HG03460 (cell line): ENCODE measurements around the gene TMA7.
"Not testable (repeated sequence)": the region's sequence is repeated elsewhere in the genome, so short reads cannot be mapped to it uniquely, and the experiment has no call there.

Source experiments
- ATAC-seq: cut with Tn5 transposase; IDR thresholded peaks from one replicate; pipeline ENCODE4 v1.9.1; 2021; ENCODE audit not compliant: unreplicated experiment

Gene TMA7

GRCh38 chr3:48439820-48440589, at the start of gene TMA7, which contains the start of gene CCDC51:
TMA7 (plus strand) TSS chr3:48440257; CDS start chr3:48440297, 40 bp downstream.
CCDC51 (minus strand) TSS chr3:48440119; CDS start chr3:48435128, 4,991 bp downstream.
- peak; percentile 93 for ATAC-seq

- no peak for ATAC-seq
These were observed 45.7 kb upstream of the TMA7 start for GRCh38 chr3:48394391-48394790.

GRCh38 chr3:48395714-48396113, 44.3 kb upstream of the TMA7 start:
- ATAC-seq, result no peak

GRCh38 chr3:48397767-48398681, 42.0 kb upstream of the TMA7 start:
- no peak for ATAC-seq

GRCh38 chr3:48398701-48399386, 41.2 kb upstream of the TMA7 start:
- ATAC-seq, result no peak

GRCh38 chr3:48399387-48400172, 40.5 kb upstream of the TMA7 start:
- ATAC-seq, result no peak

- ATAC-seq, result no peak
These were observed 39.1 kb upstream of the TMA7 start for GRCh38 chr3:48400824-48401433.

- ATAC-seq, result not testable (repeated sequence)
These were observed 38.6 kb upstream of the TMA7 start for GRCh38 chr3:48401434-48401901.

GRCh38 chr3:48402281-48402732, 37.8 kb upstream of the TMA7 start:
- no peak for ATAC-seq

GRCh38 chr3:48402907-48403306, 37.1 kb upstream of the TMA7 start:
- no peak for ATAC-seq

GRCh38 chr3:48403533-48404439, 36.3 kb upstream of the TMA7 start:
- no peak for ATAC-seq

- ATAC-seq, result no peak
These were observed 35.4 kb upstream of the TMA7 start for GRCh38 chr3:48404440-48405342.

GRCh38 chr3:48405343-48405881, 34.6 kb upstream of the TMA7 start:
- no peak for ATAC-seq

- no peak for ATAC-seq
These were observed 34.1 kb upstream of the TMA7 start for GRCh38 chr3:48405971-48406370.

- no peak for ATAC-seq
These were observed 33.3 kb upstream of the TMA7 start for GRCh38 chr3:48406443-48407431.

GRCh38 chr3:48407542-48408099, 32.4 kb upstream of the TMA7 start:
- no peak for ATAC-seq
